GM23248 (cell line): ENCODE results near the gene RAB31. TPM values are rescaled to one million over a fixed set of nuclear protein-coding genes. Genes with fewer than 3 reads are reported as not detected.
A peak's percentile ranks its signal among the peaks of the same experiment; 100 is the strongest.

Experiments
- DNase-seq: peaks from one replicate; pipeline ENCODE4 v3.0.0-alpha.2; 2015
- H2AFZ ChIP-seq: fragments of 200-600 bp; sonication (generic); 2 replicates; pipeline ENCODE4 v1.6.1; 2016; ENCODE audit warnings: antibody characterized with exemption
- H3F3A ChIP-seq: fragments of 200-600 bp; sonication (generic); 2 replicates; pipeline ENCODE4 v1.6.1; 2016; ENCODE audit warnings: mild to moderate bottlenecking, antibody characterized with exemption, mixed run types; ENCODE audit not compliant: insufficient read depth
- H3K27ac ChIP-seq: fragments of 200-600 bp; sonication (generic); 2 replicates; pipeline ENCODE4 v1.5.1; 2016; ENCODE audit warnings: mild to moderate bottlenecking
- H3K27me3 ChIP-seq: fragments of 200-600 bp; sonication (generic); replicated peaks from 2 replicates; pipeline ENCODE4 v1.6.1; 2016; ENCODE audit warnings: mild to moderate bottlenecking; ENCODE audit not compliant: insufficient read depth
- H3K36me3 ChIP-seq: fragments of 200-600 bp; sonication (generic); 2 replicates; pipeline ENCODE4 v1.6.1; 2016; ENCODE audit warnings: low read depth, mild to moderate bottlenecking
- H3K4me1 ChIP-seq: fragments of 200-600 bp; sonication (generic); 2 replicates; pipeline ENCODE4 v1.6.1; 2016; ENCODE audit warnings: mild to moderate bottlenecking; ENCODE audit not compliant: insufficient read depth
- H3K4me2 ChIP-seq: fragments of 200-600 bp; sonication (generic); one replicate; pipeline ENCODE4 v1.6.1; 2016; ENCODE audit warnings: mild to moderate bottlenecking; ENCODE audit not compliant: unreplicated experiment
- H3K4me3 ChIP-seq: fragments of 200-600 bp; sonication (generic); 2 replicates; pipeline ENCODE4 v1.5.1; 2016; ENCODE audit warnings: mild to moderate bottlenecking
- H3K79me2 ChIP-seq: fragments of 200-600 bp; sonication (generic); 2 replicates; pipeline ENCODE4 v1.6.1; 2016; ENCODE audit warnings: mild to moderate bottlenecking; ENCODE audit not compliant: insufficient read depth
- H3K9ac ChIP-seq: fragments of 200-600 bp; sonication (generic); 2 replicates; pipeline ENCODE4 v1.6.1; 2016; ENCODE audit warnings: mild to moderate bottlenecking
- H3K9me2 ChIP-seq: fragments of 200-600 bp; sonication (generic); 2 replicates; pipeline ENCODE4 v1.6.1; 2016; ENCODE audit warnings: mixed run types, mild to moderate bottlenecking, moderate library complexity; ENCODE audit not compliant: insufficient read depth
- H3K9me3 ChIP-seq: fragments of 200-600 bp; sonication (generic); one replicate; pipeline ENCODE4 v1.6.1; 2017; ENCODE audit warnings: low read depth
- H4K20me1 ChIP-seq: fragments of 200-600 bp; sonication (generic); 2 replicates; pipeline ENCODE4 v1.6.0; 2016; ENCODE audit not compliant: insufficient read depth
- EZH2 ChIP-seq: fragments of 200-600 bp; sonication (generic); IDR thresholded peaks from 2 replicates; pipeline ENCODE4 v1.6.1; 2018; ENCODE audit warnings: antibody characterized with exemption, mild to moderate bottlenecking; ENCODE audit not compliant: insufficient read depth, poor library complexity, severe bottlenecking
- EZH2phosphoT487 ChIP-seq: fragments of 200-600 bp; sonication (generic); IDR thresholded peaks from 2 replicates; pipeline ENCODE4 v1.6.1; 2018; ENCODE audit warnings: antibody characterized with exemption, moderate library complexity, mild to moderate bottlenecking, low read depth; ENCODE audit not compliant: insufficient read depth
- WGBS, 2 experiments: methylation state at CpG; one replicate each; pipeline ENCODE4 v1.1.6; 2015 to 2017; ENCODE audit warnings: low lambda C conversion rate in 2 of 2, low coverage in 1 of 2; ENCODE audit errors: missing lambda C conversion rate in 2 of 2; 5-methylcytosine and 5-hydroxymethylcytosine counted together
- in situ Hi-C: fragments of 300-500 bp; cut with MboI; formaldehyde crosslinking; loops from 2 replicates; pipeline ENCODE4 v1.15.0; 2020
- polyA plus RNA-seq: library from polyadenylated mRNA; unstranded; fragments of >200 nt; fragmentation: Nextera tagmentation; extraction: Ambion mirVana; gene quantifications from 2 replicates; pipeline ENCODE4 v1.2.1, GENCODE V29; 2016
- total RNA-seq: library from RNA; depleted of rRNA; stranded (reverse); fragments of >200 nt; shearing (Covaris generic); gene quantifications from 2 replicates; pipeline ENCODE4 v1.2.3, GENCODE V29; 2014

Gene RAB31
- total and polyA plus RNA-seq, 2 experiments from 2014 or later: 49.2 to 144 TPM

DNA sequence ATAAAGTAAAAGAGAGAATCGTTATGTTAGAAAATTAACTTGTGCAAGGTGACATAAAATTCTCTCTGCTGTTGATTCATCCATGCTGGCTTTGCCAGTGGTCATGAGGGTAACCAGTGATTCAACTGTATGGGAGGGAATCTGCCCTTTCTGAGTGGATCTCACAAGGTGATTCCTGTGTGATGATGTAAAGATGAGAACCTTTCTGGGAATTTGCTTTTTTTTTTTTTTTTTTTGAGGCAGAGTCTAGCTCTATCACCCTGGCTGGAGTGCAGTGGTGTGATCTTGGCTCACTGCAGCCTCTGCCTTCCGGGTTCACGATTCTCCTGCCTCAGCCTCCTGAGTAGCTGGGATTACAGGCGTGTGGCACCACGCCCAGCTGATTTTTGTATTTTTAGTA is 23.3 kb downstream of the RAB31 start:
- H3K27me3 ChIP-seq: no peaks in the 10 kb centered on the region
- peaks cover 23% of the 10 kb centered on the region for H3F3A ChIP-seq
- H3K4me3 ChIP-seq: peak overlapping the region; percentile 40; the same call in 1 of the 2 replicates
- no peaks in the 10 kb centered on the region for H3K9me3 ChIP-seq
- peaks cover 83% of the 10 kb centered on the region for H3K79me2 ChIP-seq
- H3K9ac ChIP-seq: peak overlapping the region; percentile 44
- DNase-seq: peak; percentile 98
- TF ChIP-seq EZH2: no peak
- TF ChIP-seq EZH2phosphoT487: no peak
- H3K36me3 ChIP-seq: no peaks in the 10 kb centered on the region
- H3K9me2 ChIP-seq: no peaks in the 10 kb centered on the region
- H3K4me1 ChIP-seq: peaks cover 13% of the 10 kb centered on the region
- no peaks in the 10 kb centered on the region for H4K20me1 ChIP-seq
- WGBS, 2 experiments: 10 to 11% methylated on average over 5 of the region's 5 CpGs
- no peak overlapping the region for H2AFZ ChIP-seq
- peak overlapping the region; percentile 68 for H3K4me2 ChIP-seq
- in situ Hi-C loops: no loop called here
- peak overlapping the region; percentile 79 for H3K27ac ChIP-seq

DNA sequence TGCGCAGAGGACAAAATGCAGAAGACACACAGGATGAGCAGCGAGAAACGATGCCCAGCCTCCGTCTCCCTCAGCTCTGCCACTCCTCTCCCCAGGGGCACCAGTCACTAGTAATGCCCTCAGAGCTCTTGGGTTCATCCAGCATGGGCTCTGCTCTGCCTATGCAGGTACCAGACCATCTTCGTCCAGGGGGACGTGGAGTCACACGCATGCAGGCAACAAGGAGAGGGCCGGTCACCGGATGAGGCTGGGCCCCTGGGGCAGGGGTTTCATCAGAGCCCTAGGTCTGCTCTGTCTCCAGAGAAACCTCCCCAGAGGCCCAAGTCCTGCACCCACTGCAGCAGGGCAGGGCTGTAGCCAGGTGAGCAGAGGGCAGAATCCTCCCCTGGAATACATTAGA is 23.9 kb downstream of the RAB31 start:
- no peak overlapping the region for H2AFZ ChIP-seq
- H3K9me3 ChIP-seq: no peaks in the 10 kb centered on the region
- 0 out of 2 replicates have a peak overlapping the region, but pooled peaks have one; percentile 18 for H3K9ac ChIP-seq
- peaks cover 19% of the 10 kb centered on the region for H3K4me1 ChIP-seq
- no peaks in the 10 kb centered on the region for H4K20me1 ChIP-seq
- TF ChIP-seq EZH2 (no peak), EZH2phosphoT487 (no peak)
- no peaks in the 10 kb centered on the region for H3K27me3 ChIP-seq
- in situ Hi-C loops: no loop called here
- no peaks in the 10 kb centered on the region for H3K9me2 ChIP-seq
- no peak overlapping the region for H3K4me3 ChIP-seq
- H3K27ac ChIP-seq: peak overlapping the region; percentile 79
- WGBS, 2 experiments: 82 to 87% methylated on average over 9 of the region's 9 CpGs
- peaks cover 80% of the 10 kb centered on the region for H3K79me2 ChIP-seq
- H3F3A ChIP-seq: peaks cover 28% of the 10 kb centered on the region
- no peak for DNase-seq
- no peaks in the 10 kb centered on the region for H3K36me3 ChIP-seq
- no peak overlapping the region for H3K4me2 ChIP-seq

DNA sequence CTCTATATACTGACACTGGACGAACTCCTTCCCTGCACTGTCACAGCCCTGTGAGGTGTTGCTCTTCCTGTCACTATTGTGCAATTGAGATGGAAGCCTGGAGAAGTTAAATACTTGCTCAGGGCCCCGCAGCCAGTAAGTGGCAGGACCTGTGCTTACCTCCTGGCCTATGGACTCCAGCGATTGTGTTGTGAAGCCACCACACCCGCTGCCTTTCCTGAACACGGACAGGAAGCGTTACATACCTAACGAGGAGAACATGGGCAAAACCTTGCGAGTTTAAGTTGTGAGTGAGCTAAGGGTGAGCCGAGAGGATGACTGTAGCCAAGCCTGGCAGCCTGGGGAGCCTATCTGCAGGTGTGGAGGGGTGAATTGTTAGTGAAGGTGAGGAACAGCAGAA is 26.1 kb downstream of the RAB31 start:
- DNase-seq: no peak
- no peak overlapping the region for H3K27ac ChIP-seq
- H3K9me2 ChIP-seq: no peaks in the 10 kb centered on the region
- H3K4me3 ChIP-seq: no peak overlapping the region
- H3K4me2 ChIP-seq: no peak overlapping the region
- H3K9ac ChIP-seq: no peak overlapping the region
- no peaks in the 10 kb centered on the region for H4K20me1 ChIP-seq
- no peaks in the 10 kb centered on the region for H3K9me3 ChIP-seq
- in situ Hi-C loops: no loop called here
- 93% methylated on average over 9 of the region's 9 CpGs for WGBS, 2 experiments
- H3K4me1 ChIP-seq: peaks cover 30% of the 10 kb centered on the region
- no peaks in the 10 kb centered on the region for H3K27me3 ChIP-seq
- H2AFZ ChIP-seq: no peak overlapping the region
- H3K36me3 ChIP-seq: no peaks in the 10 kb centered on the region
- H3K79me2 ChIP-seq: peaks cover 78% of the 10 kb centered on the region
- TF ChIP-seq EZH2 (no peak), EZH2phosphoT487 (no peak)
- H3F3A ChIP-seq: peaks cover 32% of the 10 kb centered on the region

DNA sequence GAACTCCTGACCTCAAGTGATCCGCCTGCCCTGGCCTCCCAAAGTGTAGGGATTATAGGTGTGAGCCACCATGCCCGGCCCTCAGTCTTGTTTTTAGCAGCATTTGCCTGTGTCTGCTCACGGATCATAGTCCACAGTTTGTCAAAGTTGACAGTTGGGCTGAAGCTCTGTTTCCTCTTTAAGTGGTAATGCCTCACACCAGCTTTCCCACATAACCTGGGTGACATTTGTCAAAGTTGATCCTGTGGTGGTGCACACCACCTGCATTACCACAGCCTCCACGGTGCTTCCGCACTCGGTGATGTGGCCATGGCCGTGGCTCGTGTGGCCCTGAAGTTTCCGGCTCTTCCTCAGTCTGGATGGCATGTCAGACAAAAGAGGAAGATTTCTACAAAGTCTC is 27.1 kb downstream of the RAB31 start:
- Histone ChIP-seq H3K9me3 (no peaks in the 10 kb centered on the region), H3K79me2 (peaks cover 78% of the 10 kb centered on the region), H3K4me1 (peaks cover 37% of the 10 kb centered on the region), H3K36me3 (no peaks in the 10 kb centered on the region), H2AFZ (no peak overlapping the region), H3K27ac (no peak overlapping the region), H3K27me3 (no peaks in the 10 kb centered on the region), H3K9me2 (no peaks in the 10 kb centered on the region), H3K9ac (no peak overlapping the region), H3F3A (peaks cover 34% of the 10 kb centered on the region), H4K20me1 (no peaks in the 10 kb centered on the region), H3K4me2 (no peak overlapping the region), H3K4me3 (no peak overlapping the region)
- TF ChIP-seq EZH2 (no peak), EZH2phosphoT487 (no peak)
- no peak for DNase-seq
- 99 to 100% methylated on average over 9 of the region's 9 CpGs for WGBS, 2 experiments
- in situ Hi-C loops: no loop called here

DNA sequence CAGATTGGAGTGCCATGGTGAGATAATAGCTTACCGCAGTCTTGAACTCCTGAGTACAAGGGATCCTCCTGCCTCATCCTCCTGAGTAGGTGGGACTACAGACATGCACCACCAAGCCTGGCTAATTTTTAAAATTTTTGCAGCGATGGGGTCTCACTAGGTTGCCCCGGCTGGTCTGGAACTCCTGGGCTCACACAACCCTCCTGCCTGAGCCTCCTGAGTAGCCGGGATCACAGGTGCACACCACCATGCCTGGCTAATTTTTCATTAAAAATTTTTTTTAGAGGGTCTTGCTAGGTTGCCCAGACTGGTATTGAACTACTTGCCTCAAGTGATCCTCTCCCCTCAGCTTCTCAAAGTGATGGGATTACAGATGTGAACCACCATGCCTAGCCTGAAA is 27.8 kb downstream of the RAB31 start:
- H3K27ac ChIP-seq: no peak overlapping the region

More for the DNA sequence above, 27.8 kb downstream of the RAB31 start:
- no peak overlapping the region for H3K4me3 ChIP-seq
- no peak overlapping the region for H3K9ac ChIP-seq
- H3K36me3 ChIP-seq: no peaks in the 10 kb centered on the region
- H4K20me1 ChIP-seq: no peaks in the 10 kb centered on the region
- H3F3A ChIP-seq: peaks cover 30% of the 10 kb centered on the region
- TF ChIP-seq EZH2phosphoT487 (no peak), EZH2 (no peak)
- H3K9me3 ChIP-seq: no peaks in the 10 kb centered on the region
- DNase-seq: no peak
- 69 to 71% methylated on average over 4 of the region's 4 CpGs for WGBS, 2 experiments
- in situ Hi-C loops: no loop called here
- H3K4me2 ChIP-seq: no peak overlapping the region
- H3K79me2 ChIP-seq: peaks cover 74% of the 10 kb centered on the region
- no peaks in the 10 kb centered on the region for H3K27me3 ChIP-seq
- H3K4me1 ChIP-seq: peaks cover 35% of the 10 kb centered on the region
- no peak overlapping the region for H2AFZ ChIP-seq
- no peaks in the 10 kb centered on the region for H3K9me2 ChIP-seq
